ENCODE data around the gene RASA4B. TPM values are rescaled to one million over a fixed set of nuclear protein-coding genes. Genes with fewer than 3 reads are reported as not detected.
"Not testable (repeated sequence)": the region's sequence is repeated elsewhere in the genome, so short reads cannot be mapped to it uniquely, and the experiment has no call there.

The RASA4B gene
- total RNA-seq, 2 donors from 2014 or later = 21.8 to 23.9 TPM

- not testable (repeated sequence) for H3K9me3 Mint-ChIP-seq; DNase-seq (ENCODE audit: low spot score in 2 of 2); H3K36me3 Mint-ChIP-seq; H3K27ac Mint-ChIP-seq
- ATAC-seq = peak in 1 of 2 donors; percentile 42
These were observed 626 bp downstream of the RASA4B start for GRCh38 chr7:102516951-102517350.

GRCh38 chr7:102515889-102516288, 1.7 kb downstream of the RASA4B start:
- not testable (repeated sequence) for ATAC-seq; H3K36me3 Mint-ChIP-seq; DNase-seq (ENCODE audit: low spot score in 2 of 2); H3K9me3 Mint-ChIP-seq; H3K27ac Mint-ChIP-seq

- not testable (repeated sequence) for DNase-seq (ENCODE audit: low spot score in 2 of 2); H3K27ac Mint-ChIP-seq; H3K36me3 Mint-ChIP-seq; H3K9me3 Mint-ChIP-seq
- ATAC-seq = peak in 1 of 2 donors; percentile 33
These were observed 2.5 kb downstream of the RASA4B start for GRCh38 chr7:102514881-102515721.

DNA sequence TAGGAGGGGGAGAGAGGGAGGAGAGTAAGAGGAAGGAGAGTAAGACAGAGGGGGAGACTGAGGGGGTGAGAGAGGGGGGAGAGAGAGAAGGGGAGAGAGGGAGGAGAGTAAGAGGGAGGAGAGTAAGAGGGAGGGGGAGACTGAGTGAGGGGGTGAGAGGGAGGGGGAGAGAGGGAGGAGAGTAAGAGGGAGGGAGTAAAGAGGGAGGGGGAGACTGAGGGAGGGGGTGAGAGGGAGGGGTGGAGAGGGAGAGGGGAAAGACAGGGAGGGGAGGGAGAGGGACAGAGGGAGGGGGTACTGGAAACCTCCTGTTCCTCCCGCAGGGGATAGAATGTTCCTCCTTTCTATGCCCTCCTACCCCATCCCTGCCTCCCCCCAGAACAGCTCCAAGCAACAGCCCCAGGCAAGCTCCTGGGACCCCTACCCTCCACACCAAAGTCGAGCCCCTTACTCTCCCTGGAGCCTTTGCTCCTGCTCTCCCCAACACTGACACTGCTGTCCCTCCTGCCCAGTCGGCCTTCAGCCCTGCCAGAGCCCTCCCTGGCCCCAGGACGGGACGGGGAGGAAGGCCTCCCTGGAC, 4.8 kb downstream of the RASA4B start:
- H3K9me3 Mint-ChIP-seq = not testable (repeated sequence)

GRCh38 chr7:102511860-102512522, 5.6 kb downstream of the RASA4B start:
- H3K27ac Mint-ChIP-seq; H3K9me3 Mint-ChIP-seq; DNase-seq (ENCODE audit: low spot score in 2 of 2); H3K36me3 Mint-ChIP-seq: not testable (repeated sequence)
- ATAC-seq = peak; percentile 56 to 79

More for the DNA sequence above, 4.8 kb downstream of the RASA4B start:
- H3K27ac Mint-ChIP-seq, ATAC-seq, H3K36me3 Mint-ChIP-seq: not testable (repeated sequence)
- peak in 1 of 2 donors; percentile 56 for DNase-seq (ENCODE audit: low spot score in 2 of 2)

GRCh38 chr7:102510575-102510974, 7.0 kb downstream of the RASA4B start:
- ATAC-seq, H3K27ac Mint-ChIP-seq, H3K9me3 Mint-ChIP-seq, H3K36me3 Mint-ChIP-seq: not testable (repeated sequence)
- DNase-seq (ENCODE audit: low spot score in 2 of 2) = peak in 1 of 2 donors; percentile 55

DNA sequence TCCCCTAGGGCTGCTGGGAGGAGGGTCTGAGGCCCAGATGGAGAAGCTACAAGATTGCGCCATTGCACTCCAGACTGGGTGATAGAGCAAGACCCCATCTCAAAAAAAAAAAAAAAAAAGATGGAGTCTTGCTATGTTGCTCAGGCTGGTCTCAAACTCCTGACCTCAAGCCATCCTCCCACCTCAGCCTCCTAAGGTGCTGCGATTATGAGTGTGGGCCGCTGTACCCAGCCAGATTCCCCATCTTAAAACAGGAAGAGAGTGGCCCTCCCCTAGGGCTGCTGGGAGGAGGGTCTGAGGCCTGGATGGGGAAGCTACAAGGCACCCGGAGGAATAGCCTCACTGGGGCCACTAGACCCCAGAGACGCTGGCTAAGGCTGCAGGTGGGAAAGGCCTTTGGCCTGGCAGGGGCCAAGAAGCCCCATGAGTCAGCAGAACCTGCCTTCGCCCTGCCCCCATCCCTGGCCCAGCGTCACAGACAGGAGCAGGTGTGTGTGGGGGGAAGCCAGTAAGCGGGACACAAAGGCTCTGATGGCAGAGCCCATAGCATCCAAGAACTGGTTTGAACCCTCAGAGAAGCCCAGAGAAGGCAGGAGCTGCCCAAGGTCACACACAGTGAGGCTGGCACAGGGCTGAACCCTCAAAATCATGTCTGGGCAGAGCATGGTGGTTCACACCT, 10.0 kb downstream of the RASA4B start:
- not testable (repeated sequence) for ATAC-seq

GRCh38 chr7:102505298-102506185, 12.0 kb downstream of the RASA4B start:
- H3K9me3 Mint-ChIP-seq; H3K36me3 Mint-ChIP-seq; DNase-seq (ENCODE audit: low spot score in 2 of 2); H3K27ac Mint-ChIP-seq: not testable (repeated sequence)
- ATAC-seq = peak in 1 of 2 donors; percentile 50

More for the DNA sequence above, 10.0 kb downstream of the RASA4B start:
- not testable (repeated sequence) for H3K27ac Mint-ChIP-seq, H3K36me3 Mint-ChIP-seq, H3K9me3 Mint-ChIP-seq
- DNase-seq (ENCODE audit: low spot score in 2 of 2) = peak in 1 of 2 donors; percentile 49

- peak in 1 of 2 donors; percentile 6 for ATAC-seq
These were observed 14.4 kb downstream of the RASA4B start for GRCh38 chr7:102503141-102503540.

GRCh38 chr7:102498321-102498720, 19.3 kb downstream of the RASA4B start:
- ATAC-seq, H3K36me3 Mint-ChIP-seq, H3K27ac Mint-ChIP-seq: not testable (repeated sequence)

More at GRCh38 chr7:102503141-102503540, 14.4 kb downstream of the RASA4B start:
- H3K27ac Mint-ChIP-seq; H3K9me3 Mint-ChIP-seq; DNase-seq (ENCODE audit: low spot score in 2 of 2); H3K36me3 Mint-ChIP-seq: not testable (repeated sequence)

GRCh38 chr7:102497308-102497707, 20.3 kb downstream of the RASA4B start:
- DNase-seq (ENCODE audit: low spot score in 2 of 2) = peak in 1 of 2 donors; percentile 54
- H3K27ac Mint-ChIP-seq, ATAC-seq, H3K36me3 Mint-ChIP-seq, H3K9me3 Mint-ChIP-seq: not testable (repeated sequence)

More at GRCh38 chr7:102498321-102498720, 19.3 kb downstream of the RASA4B start:
- not testable (repeated sequence) for H3K9me3 Mint-ChIP-seq; DNase-seq (ENCODE audit: low spot score in 2 of 2)

GRCh38 chr7:102496861-102497260, 20.7 kb downstream of the RASA4B start:
- not testable (repeated sequence) for H3K27ac Mint-ChIP-seq, ATAC-seq, H3K36me3 Mint-ChIP-seq, H3K9me3 Mint-ChIP-seq
- DNase-seq (ENCODE audit: low spot score in 2 of 2) = peak in 1 of 2 donors; percentile 55

DNA sequence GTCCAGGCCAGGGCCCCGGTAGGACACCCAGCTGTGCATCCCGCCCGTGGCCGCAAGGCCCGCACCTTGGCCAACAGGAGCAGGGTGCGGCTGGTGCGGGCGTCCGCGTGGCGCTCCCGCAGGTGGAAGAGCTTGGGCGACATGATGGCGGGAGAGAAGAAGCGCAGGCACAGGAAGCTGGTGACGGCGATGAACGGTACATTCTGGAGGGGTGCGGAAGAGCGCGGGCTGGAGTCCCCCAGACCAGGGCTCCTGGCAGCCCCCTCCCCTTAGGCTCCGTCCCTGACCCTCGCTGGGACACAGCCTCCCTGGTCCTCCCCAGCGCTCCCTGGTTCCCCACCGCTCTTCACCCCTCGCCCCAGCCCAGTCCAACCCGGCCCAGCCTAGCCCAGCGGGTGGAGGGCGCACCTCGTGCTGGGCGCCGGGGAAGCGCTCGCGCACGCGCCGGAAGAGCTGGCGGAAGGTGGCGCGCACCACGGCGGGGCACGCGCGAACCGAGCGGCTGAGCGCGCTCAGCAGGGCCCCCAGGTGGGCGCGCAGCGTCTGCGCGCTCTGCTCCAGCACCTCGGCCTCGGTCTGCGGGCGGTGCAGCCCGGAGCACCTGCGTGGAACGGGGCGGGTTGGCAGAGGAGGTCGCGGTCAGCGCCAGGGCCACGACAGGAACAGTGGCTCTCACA, 23.0 kb downstream of the RASA4B start:
- peak; percentile 72 to 80 for ATAC-seq
- H3K27ac Mint-ChIP-seq = not testable (repeated sequence)

GRCh38 chr7:102494026-102494425, 23.6 kb downstream of the RASA4B start:
- not testable (repeated sequence) for H3K9me3 Mint-ChIP-seq, H3K27ac Mint-ChIP-seq, H3K36me3 Mint-ChIP-seq
- ATAC-seq = peak; percentile 13 to 15
- peak; percentile 55 to 68 for DNase-seq (ENCODE audit: low spot score in 2 of 2)

More for the DNA sequence above, 23.0 kb downstream of the RASA4B start:
- H3K36me3 Mint-ChIP-seq; DNase-seq (ENCODE audit: low spot score in 2 of 2); H3K9me3 Mint-ChIP-seq: not testable (repeated sequence)

DNA sequence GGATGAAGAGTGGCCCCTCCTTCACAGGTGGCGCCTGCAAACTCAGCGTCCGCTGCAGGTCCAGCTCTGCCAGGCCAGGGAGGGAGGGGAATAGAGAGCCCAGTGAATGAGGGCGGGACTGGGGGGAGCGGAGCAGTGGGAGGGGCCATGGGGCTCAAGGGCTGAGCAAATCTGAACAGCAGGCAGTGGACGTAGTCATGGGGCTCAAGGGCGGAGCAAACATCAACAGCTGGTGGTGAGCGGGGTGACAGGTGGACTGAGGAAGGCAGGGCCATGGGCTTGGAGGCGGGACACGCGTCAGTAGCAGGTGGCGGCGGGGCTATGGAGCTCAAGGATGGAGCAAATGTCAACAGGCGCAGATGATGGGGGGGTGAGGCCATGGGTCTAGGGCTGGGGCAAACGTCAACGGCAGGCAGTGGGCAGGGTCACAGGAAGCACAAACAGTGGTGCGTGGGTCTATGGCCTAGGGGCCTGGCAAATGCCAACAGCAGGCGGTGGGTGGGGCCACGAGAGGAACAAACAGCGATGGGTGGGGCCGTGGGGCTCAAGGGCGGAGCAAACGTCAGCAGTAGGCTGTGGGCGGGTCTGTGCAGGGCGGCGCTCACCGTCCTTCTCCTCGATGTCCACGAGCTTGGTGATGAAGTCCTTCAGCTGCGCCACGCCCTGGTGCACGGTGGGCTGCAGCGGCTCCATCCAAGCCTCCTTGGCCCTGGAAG, 24.2 kb downstream of the RASA4B start:
- not testable (repeated sequence) for H3K27ac Mint-ChIP-seq, H3K36me3 Mint-ChIP-seq, H3K9me3 Mint-ChIP-seq
- peak in 1 of 2 donors; percentile 4 for DNase-seq (ENCODE audit: low spot score in 2 of 2)
- ATAC-seq = peak; percentile 48 to 58

Measured in activated naive CD4-positive, alpha-beta T cell treated with anti-CD3 and anti-CD28 coated beads, Interleukin-2, amount 50 U/mL, for 72 hours (primary cell).